Psoas muscle (tissue), 8 donors: Measurements from ENCODE around the gene OTUB2. TPM values are rescaled to one million over a fixed set of nuclear protein-coding genes. Genes with fewer than 3 reads are reported as not detected.

ENCODE experiments used
- ATAC-seq, 4 donors: fragments of 200-7000 bp; cut with Tn5 transposase; one replicate each; pipeline ENCODE4 v1.9.1; 2020; ENCODE audit warnings: moderate library complexity in 3 of 4, mild to moderate bottlenecking in 2 of 4
- DNase-seq, 2 donors: peaks; one replicate each; pipeline ENCODE4 v3.0.0-alpha.2; 2020
- H3K27ac ChIP-seq: fragments of 200-600 bp; one replicate; pipeline ENCODE4 v1.8.0; 2022
- H3K27me3 ChIP-seq, 3 donors: fragments of 200-600 bp in 1 of 3; one replicate each; pipeline versions ENCODE4 v1.6.1 to v1.8.0; 2013 to 2022; ENCODE audit warnings: low read length in 2 of 3, mild to moderate bottlenecking in 2 of 3, moderate library complexity in 1 of 3; ENCODE audit not compliant: insufficient read depth in 3 of 3
- H3K36me3 ChIP-seq, 2 donors: fragments of 200-600 bp in 1 of 2; one replicate each; pipeline versions ENCODE4 v1.6.1 to v1.8.0; 2013 to 2022; ENCODE audit warnings: low read depth in 1 of 2, mild to moderate bottlenecking in 1 of 2, moderate library complexity in 1 of 2; ENCODE audit not compliant: insufficient read depth in 1 of 2
- H3K4me1 ChIP-seq: fragments of 200-600 bp; one replicate; pipeline ENCODE4 v1.8.0; 2022
- H3K4me3 ChIP-seq: fragments of 200-600 bp; one replicate; pipeline ENCODE4 v1.8.0; 2022; ENCODE audit warnings: mild to moderate bottlenecking
- H3K9me3 ChIP-seq: fragments of 200-600 bp; one replicate; pipeline ENCODE4 v1.8.0; 2022
- CTCF ChIP-seq: fragments of 200-600 bp; IDR thresholded peaks from one replicate; pipeline ENCODE4 v1.8.0; 2022; ENCODE audit warnings: antibody characterized with exemption
- WGBS, 3 donors: extraction: QIAGEN DNeasy Blood & Tissue Kit; methylation state at CpG; one replicate each; pipeline versions ENCODE4 v1.1.6 to v1.1.7; 2013; 5-methylcytosine and 5-hydroxymethylcytosine counted together
- intact Hi-C, 2 donors: fragments of 100-400 bp; cut with DNase I; formaldehyde crosslinking; loops; one replicate each; pipeline versions ENCODE4 v1.11.0 to v1.14.2; 2022
- polyA plus RNA-seq, 3 donors: library from polyadenylated mRNA; stranded (reverse); fragments of 200-250 nt; gene quantifications; one replicate each; pipeline ENCODE4 v1.2.3, GENCODE V29; 2013
- total RNA-seq, 4 donors: library from RNA; stranded (reverse); fragmentation: NEBNext Ultra II Directional in 2 of 4; extraction: Animal tissue kit (Norgen Biotek cat#: 25700) in 2 of 4; gene quantifications; one replicate each; pipeline versions ENCODE4 v1.2.1 to v1.2.4, GENCODE V29; 2021 to 2023
- donor health status: healthy with polysubstance abuse.
- donor health status: DM: no; HTN: no; CAD: no; lungs with moderate emphysema.
- donor health status: Bipolar disorder and iron deficiency.
- donor health status: healthy.
- donor health status: DM: yes; HTN: yes; CAD: no.
- donor health status: DM: no; HTN: no; CAD: no.
- donor health status: DM: no; HTN: no; CAD: no.
- donor health status: DM: yes; HTN: yes; CAD: no.

OTUB2 gene
- total and polyA plus RNA-seq, 7 donors: 0.04 to 0.96 (median 0.09) TPM

- ATAC-seq: no peak
- WGBS, 3 donors: 55 to 62% (median 57%) methylated on average over 6 of the region's 6 CpGs
- no peak for DNase-seq
- H3K27me3 ChIP-seq: no peaks in the 10 kb centered on the region
- H3K36me3 ChIP-seq: no peaks in the 10 kb centered on the region
- no peak for TF ChIP-seq CTCF
- no peaks in the 10 kb centered on the region for H3K9me3 ChIP-seq
- H3K4me3 ChIP-seq: peak overlapping the region; percentile 79
- intact Hi-C loops: loop anchor here in 1 of 2 donors (10.0 kb wide), 1 partner anchor 371 kb away; no protein-coding TSS in a partner anchor
- H3K27ac ChIP-seq: no peak overlapping the region
- no peaks in the 10 kb centered on the region for H3K4me1 ChIP-seq
These were observed 420 bp upstream of the OTUB2 start for GRCh38 chr14:94025720-94026119.

DNA sequence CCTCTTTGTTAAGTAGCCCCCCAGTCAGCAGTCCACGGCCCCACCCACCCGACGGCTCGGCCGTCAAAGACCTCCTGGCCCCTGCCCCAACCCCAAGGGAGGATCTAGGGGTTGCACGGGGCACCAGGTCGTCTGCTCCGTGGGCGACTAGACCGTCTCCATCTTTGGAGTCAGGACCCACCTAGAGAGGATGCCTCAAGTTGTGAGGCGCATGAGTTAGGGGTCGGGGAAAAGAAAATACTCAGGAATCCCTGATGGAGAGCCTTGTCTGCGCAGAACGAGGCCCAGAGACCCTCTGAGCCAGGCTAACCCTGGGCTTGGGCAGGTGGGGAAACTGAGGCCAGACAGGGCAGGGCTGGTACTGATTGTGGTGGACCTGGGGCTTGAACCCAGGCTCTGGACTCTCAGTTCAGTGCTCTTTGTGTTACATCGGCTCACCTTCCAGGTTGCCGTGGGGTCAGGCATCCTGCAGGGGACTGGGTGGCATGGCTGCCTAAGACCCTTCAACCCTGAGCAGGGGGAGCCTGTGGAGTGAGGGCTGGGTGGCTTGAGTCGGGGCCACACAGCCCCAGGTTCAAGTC is 839 bp downstream of the OTUB2 start:
- no peaks in the 10 kb centered on the region for H3K36me3 ChIP-seq
- ATAC-seq (no peak), DNase-seq (no peak)
- intact Hi-C loops: loop anchor here in 1 of 2 donors (10.0 kb wide), 1 partner anchor 372 kb away; no protein-coding TSS in a partner anchor
- H3K4me3 ChIP-seq: peak overlapping the region; percentile 79
- no peaks in the 10 kb centered on the region for H3K27me3 ChIP-seq
- TF ChIP-seq CTCF: no peak
- H3K9me3 ChIP-seq: no peaks in the 10 kb centered on the region
- no peaks in the 10 kb centered on the region for H3K4me1 ChIP-seq
- no peak overlapping the region for H3K27ac ChIP-seq
- WGBS, 3 donors: 43 to 46% (median 43%) methylated on average over 14 to 17 of the region's 17 CpGs

DNA sequence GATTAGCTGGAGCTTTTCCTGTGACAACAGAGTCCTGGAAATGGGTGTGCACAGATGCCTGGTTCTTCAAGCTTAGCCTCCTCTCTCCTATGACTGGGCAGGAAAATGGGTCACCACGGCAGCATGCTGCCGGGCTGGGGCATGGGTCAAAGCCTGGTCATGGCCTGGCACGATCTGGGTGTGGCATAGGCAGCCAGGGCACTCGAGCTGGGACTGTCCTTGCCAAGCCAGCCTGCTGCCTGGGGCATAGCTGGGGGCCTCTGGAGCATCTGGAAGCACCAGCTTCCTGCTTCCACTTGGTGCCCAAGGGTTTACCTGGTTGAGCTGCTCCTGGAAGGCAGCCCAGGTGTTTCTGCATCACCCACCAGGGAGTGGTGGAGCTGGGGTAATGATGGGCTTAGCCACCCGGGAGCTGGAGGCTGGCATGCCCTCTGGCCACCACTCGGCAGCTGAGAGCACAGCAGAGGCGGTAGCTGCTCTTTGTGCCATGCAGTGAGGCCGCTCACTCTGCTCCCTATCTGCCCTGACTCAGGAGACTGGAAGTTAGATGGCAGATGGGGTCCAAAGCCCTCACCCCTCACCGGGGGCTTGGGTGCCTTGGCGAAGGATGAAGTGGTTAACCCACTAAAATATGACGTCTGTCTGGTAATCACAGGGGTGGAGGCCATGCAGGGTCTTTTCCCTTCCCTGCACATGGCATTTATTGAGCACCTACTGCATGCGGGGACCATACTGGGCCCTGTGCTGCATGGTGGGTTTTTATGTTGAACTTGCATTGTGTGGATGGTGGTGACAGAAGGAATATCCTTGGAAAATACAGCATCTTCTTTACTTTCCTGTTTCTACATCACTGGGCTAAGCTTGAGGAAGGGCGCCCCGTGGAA is 1.7 kb downstream of the OTUB2 start:
- no peaks in the 10 kb centered on the region for H3K4me1 ChIP-seq
- intact Hi-C loops: loop anchor here in 1 of 2 donors (10.0 kb wide), 1 partner anchor 373 kb away; no protein-coding TSS in a partner anchor

GRCh38 chr14:94028450-94028826 is 2.3 kb downstream of the OTUB2 start:
- peak in 1 of 2 donors; percentile 17 for DNase-seq
- no peak overlapping the region for H3K4me3 ChIP-seq
- H3K4me1 ChIP-seq: no peaks in the 10 kb centered on the region
- ATAC-seq: no peak
- 80 to 89% (median 87%) methylated on average over 4 of the region's 4 CpGs for WGBS, 3 donors
- intact Hi-C loops: loop anchor here in 1 of 2 donors (10.0 kb wide), 1 partner anchor 374 kb away; no protein-coding TSS in a partner anchor
- H3K9me3 ChIP-seq: no peaks in the 10 kb centered on the region
- no peaks in the 10 kb centered on the region for H3K36me3 ChIP-seq
- H3K27me3 ChIP-seq: no peaks in the 10 kb centered on the region
- no peak for TF ChIP-seq CTCF
- H3K27ac ChIP-seq: no peak overlapping the region

More for the DNA sequence above, 1.7 kb downstream of the OTUB2 start:
- no peaks in the 10 kb centered on the region for H3K27me3 ChIP-seq
- no peak for TF ChIP-seq CTCF
- H3K9me3 ChIP-seq: no peaks in the 10 kb centered on the region
- ATAC-seq (no peak), DNase-seq (peak in 1 of 2 donors; percentile 46)
- no peaks in the 10 kb centered on the region for H3K36me3 ChIP-seq
- H3K27ac ChIP-seq: no peak overlapping the region
- 75 to 80% (median 78%) methylated on average over 14 of the region's 14 CpGs for WGBS, 3 donors
- no peak overlapping the region for H3K4me3 ChIP-seq
